Keratinocyte (primary cell): ENCODE data around the gene VAMP8. TPM values are rescaled to one million over a fixed set of nuclear protein-coding genes. Genes with fewer than 3 reads are reported as not detected.
A peak's percentile ranks its signal among the peaks of the same experiment; 100 is the strongest.

ENCODE experiments used
- DNase-seq: peaks from one replicate; pipeline ENCODE4 v3.0.0-alpha.2; 2011; ENCODE audit warnings: low read depth, missing footprints, low spot score
- FAIRE-seq: peaks from 2 replicates; lab custom pipeline; 2011; peaks lifted over from hg19 to GRCh38; lab: Jason Lieb, UNC
- H2AFZ ChIP-seq: 2 replicates; pipeline ENCODE4 v1.6.0; 2012; ENCODE audit warnings: low read length, control low read depth, inconsistent platforms; ENCODE audit not compliant: control insufficient read depth
- H3K27ac ChIP-seq: 2 replicates; pipeline ENCODE4 v1.5.1; 2011; ENCODE audit warnings: low read length; ENCODE audit not compliant: control insufficient read depth, insufficient read depth
- H3K27me3 ChIP-seq: 3 replicates; pipeline ENCODE4 v1.6.0; 2011; ENCODE audit warnings: low read length; ENCODE audit not compliant: control insufficient read depth, insufficient read depth; ENCODE audit errors: extremely low read depth
- H3K36me3 ChIP-seq, 2 experiments: 2 replicates in 1 of 2; 3 replicates in 1 of 2; pipeline ENCODE4 v1.5.1; 2011; ENCODE audit warnings: low read length in 2 of 2, mild to moderate bottlenecking in 1 of 2; ENCODE audit not compliant: control insufficient read depth in 2 of 2, insufficient read depth in 2 of 2; ENCODE audit errors: extremely low read depth in 1 of 2
- H3K4me1 ChIP-seq: 3 replicates; pipeline ENCODE4 v1.5.1; 2011; ENCODE audit warnings: low read length; ENCODE audit not compliant: control insufficient read depth, insufficient read depth; ENCODE audit errors: extremely low read depth
- H3K4me2 ChIP-seq: 3 replicates; pipeline ENCODE4 v1.6.0; 2011; ENCODE audit warnings: low read depth, low read length; ENCODE audit not compliant: control insufficient read depth, insufficient read depth; ENCODE audit errors: extremely low read depth
- H3K4me3 ChIP-seq, 3 experiments: fragments of 200-600 bp in 1 of 3; sonication (generic) in 1 of 3; 2 replicates in 2 of 3; 3 replicates in 1 of 3; pipeline ENCODE4 v1.5.1; 2011 to 2016; ENCODE audit warnings: low read length in 3 of 3, mild to moderate bottlenecking in 3 of 3, control low read depth in 2 of 3, inconsistent platforms in 1 of 3, low read depth in 1 of 3, mixed read lengths in 1 of 3, mixed run types in 1 of 3, moderate library complexity in 1 of 3; ENCODE audit not compliant: control insufficient read depth in 2 of 3, insufficient read depth in 2 of 3; ENCODE audit errors: extremely low read depth in 1 of 3
- H3K79me2 ChIP-seq: 2 replicates; pipeline ENCODE4 v1.6.0; 2012; ENCODE audit warnings: low read length; ENCODE audit not compliant: control insufficient read depth, insufficient read depth
- H3K9ac ChIP-seq: 3 replicates; pipeline ENCODE4 v1.6.0; 2011; ENCODE audit warnings: low read length; ENCODE audit not compliant: control insufficient read depth, insufficient read depth; ENCODE audit errors: extremely low read depth
- H3K9me1 ChIP-seq: 3 replicates; pipeline ENCODE4 v1.6.0; 2011; ENCODE audit warnings: low read length; ENCODE audit not compliant: control insufficient read depth, insufficient read depth; ENCODE audit errors: extremely low read depth
- H3K9me3 ChIP-seq: 2 replicates; pipeline ENCODE4 v1.5.1; 2012; ENCODE audit warnings: low read depth, low read length; ENCODE audit not compliant: control insufficient read depth
- H4K20me1 ChIP-seq: 3 replicates; pipeline ENCODE4 v1.6.0; 2011; ENCODE audit warnings: low read length; ENCODE audit not compliant: control insufficient read depth, insufficient read depth; ENCODE audit errors: extremely low read depth
- CTCF ChIP-seq, 3 experiments: IDR thresholded peaks in 1 of 3; conservative IDR thresholded peaks in 1 of 3; optimal IDR thresholded peaks in 1 of 3; 2 replicates in 2 of 3; 3 replicates in 1 of 3; pipeline versions ENCODE3 to v1.5.1; 2011; ENCODE audit warnings: low read length in 3 of 3, mild to moderate bottlenecking in 3 of 3, moderate library complexity in 2 of 3, control low read depth in 1 of 3, inconsistent platforms in 1 of 3; ENCODE audit not compliant: insufficient read depth in 2 of 3; ENCODE audit errors: extremely low read depth in 1 of 3
- EZH2 ChIP-seq: IDR thresholded peaks from one replicate; pipeline ENCODE4 v1.6.1; 2012; ENCODE audit warnings: inconsistent platforms, mild to moderate bottlenecking, low read length, moderate library complexity
- dilution Hi-C: fragments of 300-500 bp; cut with MboI; formaldehyde crosslinking; loops from one replicate; pipeline ENCODE4 v1.7.0; 2020; ENCODE audit warnings: low sequenced_read_pairs; ENCODE audit not compliant: extremely low pct_ligation_motif_present
- polyA plus RNA-seq, 5 experiments: library from polyadenylated mRNA; depleted of rRNA in 3 of 5; stranded (reverse) in 3 of 5; stranded (forward) in 1 of 5; unstranded in 1 of 5; fragments of >200 nt; gene quantifications; 1 replicate in 1 of 5; 2 replicates in 3 of 5; 3 replicates in 1 of 5; pipeline versions ENCODE4 v1.2.1 to v1.2.3, GENCODE V29; 2011 to 2012; ENCODE audit warnings: missing spikeins in 2 of 5, low read depth in 1 of 5, low replicate concordance in 1 of 5

VAMP8 gene
- polyA plus RNA-seq, 1 donor (not counting 4 experiments of a cell fraction or from before 2014, with no cell fraction given): 385 TPM

- no peak overlapping the region for H3K27ac ChIP-seq
- H3K4me1 ChIP-seq: peaks cover 23% of the 10 kb centered on the region
- no peaks in the 10 kb centered on the region for H4K20me1 ChIP-seq
- TF ChIP-seq EZH2 (no peak), CTCF (optimal IDR thresholded peaks at IDR 0.05 in 1 of 3, IDR thresholded peaks at IDR 0.05 in 1 of 3, conservative IDR thresholded peaks at IDR 0.05 in 1 of 3; ENCODE audit: extremely low read depth in 1 of 3, insufficient read depth in 2 of 3, low read length in 3 of 3) (no peak)
- no peak overlapping the region for H3K4me3 ChIP-seq
- no peaks in the 10 kb centered on the region for H3K27me3 ChIP-seq
- DNase-seq (no peak), FAIRE-seq (no peak)
- peaks cover 2% of the 10 kb centered on the region for H3K9me1 ChIP-seq
- no peak overlapping the region for H2AFZ ChIP-seq
- peaks cover 7 to 26% of the 10 kb centered on the region in 2 experiments for H3K36me3 ChIP-seq
- no peak overlapping the region for H3K4me2 ChIP-seq
- dilution Hi-C loops: no loop called here
- no peak overlapping the region for H3K9ac ChIP-seq
- H3K9me3 ChIP-seq: no peaks in the 10 kb centered on the region
- H3K79me2 ChIP-seq: peaks cover 21% of the 10 kb centered on the region
Observed at GRCh38 chr2:85600235-85600575, 22.8 kb downstream of the VAMP8 start.

GRCh38 chr2:85600951-85601770 lies 23.8 kb downstream of the VAMP8 start:
- peaks cover 27% of the 10 kb centered on the region for H3K4me1 ChIP-seq
- FAIRE-seq: no peak

More at GRCh38 chr2:85600951-85601770, 23.8 kb downstream of the VAMP8 start:
- dilution Hi-C loops: no loop called here
- TF ChIP-seq CTCF (optimal IDR thresholded peaks at IDR 0.05 in 1 of 3, IDR thresholded peaks at IDR 0.05 in 1 of 3, conservative IDR thresholded peaks at IDR 0.05 in 1 of 3; ENCODE audit: extremely low read depth in 1 of 3, insufficient read depth in 2 of 3, low read length in 3 of 3) (no peak), EZH2 (no peak)
- no peak overlapping the region for H2AFZ ChIP-seq
- peaks cover 7 to 27% of the 10 kb centered on the region in 2 experiments for H3K36me3 ChIP-seq
- H3K79me2 ChIP-seq: peaks cover 15% of the 10 kb centered on the region
- no peak overlapping the region for H3K9ac ChIP-seq
- H3K4me2 ChIP-seq: peak overlapping the region; percentile 94
- H4K20me1 ChIP-seq: no peaks in the 10 kb centered on the region
- H3K4me3 ChIP-seq: peak overlapping the region in 2 of 3 experiments; percentile 75 to 81
- no peak overlapping the region for H3K27ac ChIP-seq
- peaks cover 2% of the 10 kb centered on the region for H3K9me1 ChIP-seq
- no peak for DNase-seq
- no peaks in the 10 kb centered on the region for H3K27me3 ChIP-seq
- H3K9me3 ChIP-seq: no peaks in the 10 kb centered on the region
